HPDE6-E6E7 (cell line): ENCODE results near the gene BNIP2.
A peak's percentile ranks its signal among the peaks of the same experiment; 100 is the strongest.
"Not testable (repeated sequence)": the region's sequence is repeated elsewhere in the genome, so short reads cannot be mapped to it uniquely, and the experiment has no call there.

Source experiments
- DNase-seq: peaks from one replicate; pipeline ENCODE4 v3.0.0; 2011; ENCODE audit warnings: missing footprints; ENCODE audit errors: extremely low spot score

Gene BNIP2

GRCh38 chr15:59688423-59688781 is 718 bp downstream of the BNIP2 start:
- DNase-seq: peak; percentile 21

DNA sequence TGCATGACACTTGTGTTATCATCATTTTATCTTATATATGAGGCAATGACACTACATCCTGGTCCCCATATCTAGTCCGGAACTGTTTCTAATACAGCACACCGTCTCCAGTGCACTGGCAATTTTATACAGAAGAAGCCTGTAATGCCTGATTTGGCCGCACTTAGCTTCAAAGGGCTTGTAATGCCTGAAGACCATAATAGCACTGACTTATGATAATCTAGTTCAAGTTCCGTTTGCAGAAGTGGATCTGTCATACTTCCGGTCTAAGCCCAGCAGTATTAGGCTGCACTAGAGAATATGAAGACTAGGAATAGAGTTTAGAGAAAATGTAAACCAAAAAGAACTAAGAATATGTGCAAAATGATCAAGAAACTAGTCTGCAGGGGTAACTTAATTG is 1.3 kb downstream of the BNIP2 start:
- DNase-seq: no peak

- no peak for DNase-seq
These were observed 2.7 kb downstream of the BNIP2 start for GRCh38 chr15:59686389-59686788.

- DNase-seq: no peak
These were observed 3.3 kb downstream of the BNIP2 start for GRCh38 chr15:59685737-59686297.

DNA sequence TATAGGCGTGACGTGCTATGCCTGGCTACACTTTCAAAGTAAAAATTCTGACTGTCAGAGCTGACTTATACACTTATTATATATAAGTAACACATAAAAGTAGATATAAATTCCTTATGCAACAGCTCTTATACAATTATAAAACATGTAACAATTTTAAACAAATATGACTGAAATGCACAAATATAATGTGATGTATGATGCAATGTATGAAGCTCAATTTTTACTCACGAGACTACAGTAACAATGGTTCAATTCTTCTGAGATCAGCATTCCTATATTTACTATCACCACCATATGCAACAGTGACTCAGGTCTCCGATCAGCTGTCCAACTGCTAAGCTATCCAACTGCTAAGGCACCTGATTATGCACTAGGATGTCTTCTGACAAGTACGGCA is 8.2 kb downstream of the BNIP2 start:
- DNase-seq: no peak

GRCh38 chr15:59680346-59680745 is 8.8 kb downstream of the BNIP2 start:
- DNase-seq: no peak

DNA sequence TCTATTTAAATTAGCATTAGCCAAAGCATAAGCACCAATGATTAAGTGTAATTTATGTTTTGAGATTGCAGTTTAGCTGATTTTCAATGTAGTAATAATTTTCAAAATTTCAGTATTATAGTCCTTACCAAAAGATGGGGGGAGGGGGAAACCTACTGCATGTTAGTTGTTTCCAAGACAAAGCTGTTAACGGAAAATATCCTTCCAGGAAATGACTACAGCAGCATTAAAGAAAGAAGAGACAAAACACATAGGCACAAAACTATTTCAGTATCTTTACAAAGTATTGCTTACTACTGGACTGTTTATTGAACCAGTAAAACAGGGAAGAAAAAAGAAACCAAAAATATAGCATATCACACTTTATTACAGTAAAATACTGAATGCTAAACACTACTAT is 10.5 kb downstream of the BNIP2 start:
- DNase-seq: no peak

GRCh38 chr15:59678172-59678571 is 10.9 kb downstream of the BNIP2 start:
- no peak for DNase-seq

DNA sequence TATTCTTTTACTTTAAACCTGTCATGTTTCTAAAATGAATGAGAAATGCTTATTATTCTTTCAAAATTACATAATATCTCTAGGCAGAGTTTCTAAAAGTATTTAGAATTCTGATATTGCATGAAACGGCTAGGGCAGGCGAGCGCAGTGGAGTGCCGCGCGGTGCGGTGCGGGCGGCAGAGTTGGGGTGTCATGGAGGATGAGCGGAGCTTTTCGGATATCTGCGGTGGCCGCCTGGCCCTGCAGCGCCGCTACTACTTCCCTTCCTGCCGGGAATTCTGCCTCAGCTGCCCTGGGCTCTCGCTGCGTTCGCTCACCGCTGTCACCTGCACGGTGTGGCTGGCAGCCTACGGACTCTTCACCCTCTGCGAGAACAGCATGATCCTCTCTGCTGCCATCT is 12.6 kb downstream of the BNIP2 start:
- DNase-seq: no peak

DNA sequence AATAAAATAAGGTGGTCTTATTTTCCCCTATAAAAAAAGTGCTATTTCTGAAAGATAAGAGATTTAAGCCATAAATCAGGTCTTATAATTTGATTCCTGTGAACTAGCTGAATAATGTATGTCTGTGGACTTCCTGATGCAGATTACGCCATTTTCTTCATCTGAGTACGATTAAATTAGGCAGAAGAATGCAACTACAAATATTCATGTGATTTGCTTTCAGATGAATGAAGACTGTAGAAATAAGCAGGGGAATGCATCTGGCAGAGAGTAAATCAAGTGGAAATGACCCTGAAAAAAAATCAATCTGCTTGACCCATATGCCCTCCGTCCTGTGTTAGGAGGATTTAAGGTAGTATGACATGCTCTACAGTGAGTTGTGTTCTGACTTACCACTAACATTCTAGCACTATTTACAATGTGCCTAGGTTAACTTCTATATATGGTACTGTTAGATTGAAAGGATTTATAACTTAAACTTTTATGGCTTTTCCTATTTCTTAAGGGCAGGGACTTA is 14.7 kb downstream of the BNIP2 start:
- no peak for DNase-seq

DNA sequence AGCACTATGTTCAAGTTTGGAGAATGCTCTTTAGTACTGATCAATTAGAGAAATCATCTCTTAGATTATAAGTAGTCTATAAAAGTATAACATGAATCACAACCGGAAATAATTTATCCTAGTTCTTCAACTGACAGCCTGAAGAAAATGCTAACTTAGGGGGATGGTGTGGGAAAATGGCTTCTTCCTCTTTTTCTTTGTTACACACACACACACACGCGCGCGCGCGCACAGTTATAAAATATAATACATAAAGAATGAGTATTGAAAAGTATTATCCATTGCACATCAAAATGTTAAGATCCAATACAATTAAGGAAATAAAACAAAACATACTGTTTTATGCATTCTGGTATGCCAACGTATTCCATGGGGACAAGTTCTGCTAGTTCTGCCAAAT is 20.6 kb downstream of the BNIP2 start:
- DNase-seq: no peak

- no peak for DNase-seq
These were observed 26.9 kb downstream of the BNIP2 start for GRCh38 chr15:59662260-59662659.

- DNase-seq: no peak
These were observed 29.8 kb downstream of the BNIP2 start for GRCh38 chr15:59659366-59659765.

- no peak for DNase-seq
These were observed 31.4 kb downstream of the BNIP2 start for GRCh38 chr15:59657635-59658125.

GRCh38 chr15:59656897-59657634 is 32.1 kb downstream of the BNIP2 start, which contains the start of gene GTF2A2:
Gene GTF2A2, minus strand, starts transcription at chr15:59657515. Its CDS starts 5,238 bp downstream, at chr15:59652277.
- peak; percentile 91 for DNase-seq

- DNase-seq: no peak
These were observed 35.1 kb downstream of the BNIP2 start for GRCh38 chr15:59654046-59654445.

DNA sequence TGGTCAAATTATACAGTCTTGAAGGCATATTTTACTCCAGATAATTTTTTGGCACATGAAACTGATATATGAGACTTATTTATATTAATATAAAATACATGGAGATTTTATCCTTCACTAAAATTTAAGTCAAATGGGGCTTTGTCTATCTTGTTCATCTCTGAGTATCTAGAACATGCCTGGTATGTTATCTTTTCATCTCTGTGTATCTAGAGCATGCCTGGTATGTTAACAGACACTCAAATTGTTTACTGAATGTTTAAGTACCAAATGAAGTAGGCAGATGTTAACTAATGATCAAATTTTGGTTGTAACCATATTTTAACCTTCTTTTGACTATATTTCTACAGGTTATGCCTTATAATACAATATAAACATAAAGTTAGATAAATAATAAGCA is 39.5 kb downstream of the BNIP2 start:
- DNase-seq: no peak

- no peak for DNase-seq
These were observed 42.0 kb downstream of the BNIP2 start for GRCh38 chr15:59647085-59647484.

DNA sequence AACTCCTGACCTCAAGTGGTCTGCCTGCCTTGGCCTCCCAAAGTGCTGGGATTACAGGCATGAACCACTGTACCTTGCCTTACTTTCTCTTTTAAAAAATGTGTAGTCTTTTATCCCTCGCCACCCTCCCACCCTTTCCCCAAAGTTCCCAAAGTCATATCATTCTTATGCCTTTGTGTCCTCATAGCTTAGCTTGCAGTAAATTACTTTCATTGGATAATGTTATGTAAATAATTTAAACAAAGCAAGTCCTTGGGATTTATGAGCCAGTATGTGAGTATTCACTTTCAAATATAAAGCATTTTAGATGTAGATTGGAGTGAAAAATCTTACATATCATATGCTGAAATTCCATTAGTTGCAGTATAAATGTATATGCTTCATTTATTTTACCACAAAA is 42.8 kb downstream of the BNIP2 start:
- DNase-seq: no peak

DNA sequence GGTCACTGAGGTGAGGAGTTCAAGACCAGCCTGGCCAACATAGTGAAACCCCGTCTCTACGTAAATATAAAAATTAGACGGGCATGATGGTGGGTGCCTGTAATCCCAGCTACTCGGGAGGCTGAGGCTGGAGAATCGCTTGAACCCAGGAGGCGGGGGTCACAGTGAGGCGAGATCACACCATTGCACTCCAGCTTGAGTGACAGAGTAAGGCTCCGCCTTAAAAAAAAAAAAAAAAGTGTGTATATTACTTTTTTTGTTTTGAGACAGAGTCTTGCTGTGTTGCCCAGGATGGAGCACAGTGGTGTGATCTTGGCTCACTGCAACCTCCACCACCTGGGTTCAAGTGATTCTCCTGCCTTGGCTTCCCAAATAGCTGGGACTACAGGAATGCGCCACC is 43.3 kb downstream of the BNIP2 start:
- not testable (repeated sequence) for DNase-seq

GRCh38 chr15:59644756-59645155 is 44.4 kb downstream of the BNIP2 start:
- no peak for DNase-seq

- DNase-seq: no peak
These were observed 46.8 kb downstream of the BNIP2 start for GRCh38 chr15:59642351-59642750.

DNA sequence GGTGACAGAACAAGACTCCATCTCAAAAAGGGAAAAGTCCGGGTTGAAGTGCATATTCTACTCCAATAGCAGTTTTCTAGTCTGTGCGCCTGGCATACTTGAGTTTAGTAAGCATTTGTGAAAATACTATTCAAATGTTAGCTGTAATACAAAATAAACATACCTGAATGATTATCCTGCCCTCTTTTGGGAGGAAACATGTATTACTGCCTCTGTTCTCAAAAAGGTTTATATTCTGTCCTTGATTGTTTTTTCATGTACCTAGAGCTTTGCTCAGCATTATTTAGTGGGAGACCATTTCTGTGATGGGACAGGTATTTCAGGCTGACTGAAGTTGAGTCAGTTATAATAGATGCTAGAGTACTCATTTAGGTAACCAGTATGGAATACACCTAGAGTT is 51.6 kb downstream of the BNIP2 start:
- DNase-seq: not testable (repeated sequence)
